Measurements from ENCODE around the gene NF2. TPM values are rescaled to one million over a fixed set of nuclear protein-coding genes. Genes with fewer than 3 reads are reported as not detected.

Gene NF2
- total RNA-seq, 4 donors from 2014 or later = 32.4 to 36.8 (median 34.4) TPM

DNA sequence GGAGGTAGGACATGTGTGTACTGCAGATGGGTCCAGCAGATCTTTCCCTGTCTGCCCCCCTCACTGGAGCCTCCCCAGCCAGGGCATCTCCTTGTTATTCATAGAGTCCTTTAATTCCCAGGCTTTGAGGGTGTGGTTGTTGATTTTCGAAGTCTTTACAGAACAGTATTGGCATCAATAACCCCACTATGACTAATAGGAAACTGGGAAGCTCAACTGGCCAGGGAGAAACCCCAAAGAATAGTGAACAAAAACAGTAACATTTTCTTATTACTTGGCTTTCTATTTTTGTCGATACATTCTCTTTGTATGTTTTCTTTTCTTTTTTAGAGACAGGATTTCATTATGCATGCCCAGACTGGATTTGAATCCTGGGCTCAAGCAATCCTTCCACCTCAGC is 57.9 kb downstream of the NF2 start:
- Histone ChIP-seq H3K9me3 (no peaks in the 10 kb centered on the region), H3K27me3 (no peaks in the 10 kb centered on the region), H3K4me1 (peaks cover 22% of the 10 kb centered on the region), H3K36me3 (peaks cover 51% of the 10 kb centered on the region), H3K4me3 (no peak overlapping the region), H3K27ac (peak overlapping the region; percentile 34)
- 21% methylated on average over 2 of the region's 2 CpGs for WGBS
- DNase-seq (ENCODE audit: low spot score in 2 of 2) = no peak
- TF ChIP-seq EP300 (IDR thresholded peaks at IDR 0.05) (no peak), POLR2AphosphoS5 (IDR thresholded peaks at IDR 0.05) (no peak), POLR2A (IDR thresholded peaks at IDR 0.05) (no peak)
- TF ChIP-seq, protein P1, sequence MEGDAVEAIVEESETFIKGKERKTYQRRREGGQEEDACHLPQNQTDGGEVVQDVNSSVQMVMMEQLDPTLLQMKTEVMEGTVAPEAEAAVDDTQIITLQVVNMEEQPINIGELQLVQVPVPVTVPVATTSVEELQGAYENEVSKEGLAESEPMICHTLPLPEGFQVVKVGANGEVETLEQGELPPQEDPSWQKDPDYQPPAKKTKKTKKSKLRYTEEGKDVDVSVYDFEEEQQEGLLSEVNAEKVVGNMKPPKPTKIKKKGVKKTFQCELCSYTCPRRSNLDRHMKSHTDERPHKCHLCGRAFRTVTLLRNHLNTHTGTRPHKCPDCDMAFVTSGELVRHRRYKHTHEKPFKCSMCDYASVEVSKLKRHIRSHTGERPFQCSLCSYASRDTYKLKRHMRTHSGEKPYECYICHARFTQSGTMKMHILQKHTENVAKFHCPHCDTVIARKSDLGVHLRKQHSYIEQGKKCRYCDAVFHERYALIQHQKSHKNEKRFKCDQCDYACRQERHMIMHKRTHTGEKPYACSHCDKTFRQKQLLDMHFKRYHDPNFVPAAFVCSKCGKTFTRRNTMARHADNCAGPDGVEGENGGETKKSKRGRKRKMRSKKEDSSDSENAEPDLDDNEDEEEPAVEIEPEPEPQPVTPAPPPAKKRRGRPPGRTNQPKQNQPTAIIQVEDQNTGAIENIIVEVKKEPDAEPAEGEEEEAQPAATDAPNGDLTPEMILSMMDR (IDR thresholded peaks at IDR 0.05) = no peak

DNA sequence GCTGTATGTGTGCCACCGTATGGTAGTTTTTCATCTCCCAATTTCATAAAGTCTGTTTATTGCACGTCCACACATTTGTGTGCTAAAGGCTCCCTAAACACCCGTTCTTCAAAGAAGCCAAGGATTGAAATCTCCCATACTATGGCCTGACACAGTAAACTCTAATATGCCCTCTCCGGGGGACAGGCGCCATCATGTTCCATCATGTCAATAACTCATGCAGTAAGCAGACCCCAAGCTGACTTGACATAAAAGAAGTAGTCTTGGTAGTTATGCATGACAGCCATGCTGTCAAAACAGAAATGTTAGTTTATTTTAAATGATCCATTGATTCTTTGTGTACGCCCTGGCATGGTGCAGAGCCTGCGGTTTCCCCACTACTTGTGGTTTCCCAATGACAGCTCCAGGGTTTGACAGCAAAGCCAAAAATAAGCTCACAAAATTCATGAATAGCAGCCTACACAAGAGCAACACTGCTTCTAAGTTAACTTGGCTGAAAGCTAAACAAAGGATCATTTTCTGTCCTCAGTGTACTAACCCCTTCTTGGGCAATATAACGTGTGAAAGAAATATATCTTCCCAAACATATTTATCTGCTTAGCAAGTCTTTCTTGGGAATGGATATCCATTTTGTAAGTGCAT is 59.9 kb downstream of the NF2 start:
- WGBS = 68% methylated on average over 8 of the region's 8 CpGs
- peaks cover 20% of the 10 kb centered on the region for H3K4me1 ChIP-seq
- no peak for DNase-seq (ENCODE audit: low spot score in 2 of 2)
- H3K4me3 ChIP-seq = no peak overlapping the region
- H3K36me3 ChIP-seq = peaks cover 56% of the 10 kb centered on the region
- no peaks in the 10 kb centered on the region for H3K27me3 ChIP-seq
- no peak for TF ChIP-seq POLR2AphosphoS5 (IDR thresholded peaks at IDR 0.05)
- TF ChIP-seq POLR2A (IDR thresholded peaks at IDR 0.05) = no peak
- no peak for TF ChIP-seq EP300 (IDR thresholded peaks at IDR 0.05)
- TF ChIP-seq, protein P1 (IDR thresholded peaks at IDR 0.05) = no peak
- H3K27ac ChIP-seq = no peak overlapping the region
- H3K9me3 ChIP-seq = no peaks in the 10 kb centered on the region

DNA sequence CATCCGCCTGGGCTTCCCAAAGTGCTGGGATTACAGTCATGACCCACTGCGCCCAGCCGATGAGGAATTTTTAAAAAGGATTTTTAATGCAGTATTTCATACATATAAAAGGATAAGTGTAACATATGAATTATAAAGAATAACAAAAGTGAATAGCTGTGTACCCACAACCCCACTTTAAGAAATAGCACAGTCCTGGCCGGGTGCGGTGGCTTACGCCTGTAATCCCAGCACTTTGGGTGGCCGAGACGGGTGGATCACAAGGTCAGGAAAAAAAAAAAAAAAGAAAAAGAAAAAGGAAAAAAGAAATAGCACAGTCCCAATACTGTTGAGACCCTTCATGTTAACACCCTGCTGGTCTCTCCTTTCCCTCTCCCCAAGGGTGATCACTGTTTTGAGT is 62.1 kb downstream of the NF2 start:
- Histone ChIP-seq H3K4me1 (peaks cover 15% of the 10 kb centered on the region), H3K4me3 (no peak overlapping the region), H3K9me3 (no peaks in the 10 kb centered on the region), H3K27me3 (no peaks in the 10 kb centered on the region), H3K27ac (no peak overlapping the region), H3K36me3 (peaks cover 69% of the 10 kb centered on the region)
- WGBS = 97% methylated on average over 8 of the region's 8 CpGs
- TF ChIP-seq POLR2A (IDR thresholded peaks at IDR 0.05) (no peak), POLR2AphosphoS5 (IDR thresholded peaks at IDR 0.05) (no peak)
- no peak for DNase-seq (ENCODE audit: low spot score in 2 of 2)

DNA sequence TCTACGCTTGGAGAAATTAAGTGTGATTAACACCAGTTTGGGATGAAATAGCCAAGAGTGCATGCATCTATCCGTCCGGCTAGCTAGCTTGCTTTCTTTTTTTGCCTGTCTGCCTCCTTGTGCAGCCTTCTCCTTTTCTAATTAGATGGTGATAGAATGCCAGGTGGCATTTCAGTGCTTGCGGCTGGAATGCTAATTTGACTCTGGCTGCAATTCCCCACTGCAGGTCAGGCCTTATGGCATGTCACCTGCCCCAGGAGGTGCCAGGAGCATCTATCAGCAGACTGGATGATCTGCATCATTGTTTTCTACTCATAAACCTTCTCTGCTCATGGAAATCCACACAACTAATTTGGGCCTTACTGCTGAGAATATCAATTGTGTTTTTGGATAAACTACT is 65.2 kb downstream of the NF2 start:
- H3K36me3 ChIP-seq = peaks cover 80% of the 10 kb centered on the region
- 90% methylated on average over 4 of the region's 4 CpGs for WGBS
- no peaks in the 10 kb centered on the region for H3K27me3 ChIP-seq
- DNase-seq (ENCODE audit: low spot score in 2 of 2) = no peak
- H3K27ac ChIP-seq = no peak overlapping the region
- no peaks in the 10 kb centered on the region for H3K9me3 ChIP-seq
- H3K4me1 ChIP-seq = no peaks in the 10 kb centered on the region
- H3K4me3 ChIP-seq = no peak overlapping the region
- TF ChIP-seq, protein P1 (IDR thresholded peaks at IDR 0.05) = no peak

DNA sequence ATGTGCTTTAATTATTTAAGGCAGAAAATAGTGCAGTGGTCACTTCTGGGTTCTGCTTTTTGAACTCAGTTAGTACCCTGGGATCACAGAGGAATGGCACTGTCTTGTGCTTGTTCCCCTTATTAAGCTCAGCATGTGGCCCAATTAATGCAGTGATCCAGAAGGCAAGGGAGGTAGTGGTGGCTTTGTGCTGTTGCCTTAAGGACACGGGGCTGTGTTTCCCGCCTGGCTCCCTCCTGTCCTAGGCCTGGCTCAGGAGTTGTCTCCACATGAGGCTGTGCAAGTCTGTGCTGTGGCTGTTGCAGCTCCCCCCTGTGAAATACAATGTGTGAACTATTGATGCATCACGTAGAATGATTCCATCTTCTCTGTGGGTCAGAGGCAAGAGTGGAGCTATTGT is 67.2 kb downstream of the NF2 start:
- H3K9me3 ChIP-seq = no peaks in the 10 kb centered on the region
- H3K36me3 ChIP-seq = peaks cover 87% of the 10 kb centered on the region
- H3K27ac ChIP-seq = no peak overlapping the region
- H3K4me1 ChIP-seq = no peaks in the 10 kb centered on the region
- no peak overlapping the region for H3K4me3 ChIP-seq
- no peak for DNase-seq (ENCODE audit: low spot score in 2 of 2)
- 82% methylated on average over 3 of the region's 3 CpGs for WGBS
- no peaks in the 10 kb centered on the region for H3K27me3 ChIP-seq
- no peak for TF ChIP-seq POLR2A (IDR thresholded peaks at IDR 0.05)
- TF ChIP-seq POLR2AphosphoS5 (IDR thresholded peaks at IDR 0.05) = no peak
- TF ChIP-seq, protein P1 (IDR thresholded peaks at IDR 0.05) = no peak
